GM12875 (cell line): ENCODE results near the gene PNLDC1.
A peak's percentile ranks its signal among the peaks of the same experiment; 100 is the strongest.

Experiments
- H3K4me3 ChIP-seq: one replicate; pipeline ENCODE4 v1.5.1; 2011; ENCODE audit warnings: low read depth, low read length, control low read depth
- TF ChIP-seq, protein P1 (sequence below): IDR thresholded peaks from 2 replicates; pipeline ENCODE4 v1.5.1; 2011; ENCODE audit warnings: low read depth, mild to moderate bottlenecking, control low read depth, inconsistent platforms, low read length, moderate library complexity, borderline replicate concordance; ENCODE audit not compliant: insufficient read depth

PNLDC1 gene

DNA sequence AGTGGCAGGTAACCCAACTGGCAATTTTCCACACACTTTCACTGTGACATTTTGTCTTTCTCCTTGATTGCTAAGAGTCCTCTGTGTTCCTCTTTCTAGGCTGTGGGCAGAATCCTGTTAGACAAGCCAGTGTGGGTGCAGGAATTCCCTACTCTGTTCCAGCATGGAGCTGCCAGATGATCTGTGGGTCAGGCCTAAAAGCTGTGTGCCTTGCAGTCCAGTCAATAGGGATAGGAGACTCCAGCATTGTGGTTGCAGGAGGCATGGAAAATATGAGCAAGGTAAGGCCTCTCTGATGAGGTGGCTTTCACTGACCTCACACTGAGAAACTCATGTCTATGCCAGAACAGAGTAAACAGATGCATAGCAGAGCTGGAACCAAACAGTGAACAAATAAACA, 33.2 kb upstream of the PNLDC1 start:
- H3K4me3 ChIP-seq = no peak overlapping the region
- TF ChIP-seq, protein P1, sequence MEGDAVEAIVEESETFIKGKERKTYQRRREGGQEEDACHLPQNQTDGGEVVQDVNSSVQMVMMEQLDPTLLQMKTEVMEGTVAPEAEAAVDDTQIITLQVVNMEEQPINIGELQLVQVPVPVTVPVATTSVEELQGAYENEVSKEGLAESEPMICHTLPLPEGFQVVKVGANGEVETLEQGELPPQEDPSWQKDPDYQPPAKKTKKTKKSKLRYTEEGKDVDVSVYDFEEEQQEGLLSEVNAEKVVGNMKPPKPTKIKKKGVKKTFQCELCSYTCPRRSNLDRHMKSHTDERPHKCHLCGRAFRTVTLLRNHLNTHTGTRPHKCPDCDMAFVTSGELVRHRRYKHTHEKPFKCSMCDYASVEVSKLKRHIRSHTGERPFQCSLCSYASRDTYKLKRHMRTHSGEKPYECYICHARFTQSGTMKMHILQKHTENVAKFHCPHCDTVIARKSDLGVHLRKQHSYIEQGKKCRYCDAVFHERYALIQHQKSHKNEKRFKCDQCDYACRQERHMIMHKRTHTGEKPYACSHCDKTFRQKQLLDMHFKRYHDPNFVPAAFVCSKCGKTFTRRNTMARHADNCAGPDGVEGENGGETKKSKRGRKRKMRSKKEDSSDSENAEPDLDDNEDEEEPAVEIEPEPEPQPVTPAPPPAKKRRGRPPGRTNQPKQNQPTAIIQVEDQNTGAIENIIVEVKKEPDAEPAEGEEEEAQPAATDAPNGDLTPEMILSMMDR = no peak

- H3K4me3 ChIP-seq = no peak overlapping the region
- TF ChIP-seq, protein P1 = no peak
These were observed 30.6 kb upstream of the PNLDC1 start for GRCh38 chr6:159769470-159769869.

DNA sequence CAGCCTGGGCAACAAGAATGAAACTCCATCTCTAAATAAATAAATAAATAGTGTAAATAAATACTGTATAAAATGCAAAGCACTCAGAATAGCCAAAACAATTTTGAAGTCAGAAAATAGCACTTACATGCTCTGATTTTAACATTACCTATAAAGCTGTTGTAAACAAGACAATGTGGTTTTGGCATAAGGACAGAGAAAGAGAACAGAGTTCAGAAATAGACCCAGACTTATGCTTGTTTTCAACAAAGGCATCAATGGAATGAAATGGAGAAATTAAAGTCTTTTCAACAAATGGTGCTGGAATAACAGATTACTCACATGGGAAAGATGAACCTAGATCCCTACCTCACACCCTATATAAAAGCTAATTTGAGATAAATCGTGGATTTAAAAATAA, 27.9 kb upstream of the PNLDC1 start:
- H3K4me3 ChIP-seq = no peak overlapping the region
- TF ChIP-seq, protein P1 = no peak

GRCh38 chr6:159777240-159777904, 22.7 kb upstream of the PNLDC1 start:
- TF ChIP-seq, protein P1 = no peak
- H3K4me3 ChIP-seq = no peak overlapping the region

DNA sequence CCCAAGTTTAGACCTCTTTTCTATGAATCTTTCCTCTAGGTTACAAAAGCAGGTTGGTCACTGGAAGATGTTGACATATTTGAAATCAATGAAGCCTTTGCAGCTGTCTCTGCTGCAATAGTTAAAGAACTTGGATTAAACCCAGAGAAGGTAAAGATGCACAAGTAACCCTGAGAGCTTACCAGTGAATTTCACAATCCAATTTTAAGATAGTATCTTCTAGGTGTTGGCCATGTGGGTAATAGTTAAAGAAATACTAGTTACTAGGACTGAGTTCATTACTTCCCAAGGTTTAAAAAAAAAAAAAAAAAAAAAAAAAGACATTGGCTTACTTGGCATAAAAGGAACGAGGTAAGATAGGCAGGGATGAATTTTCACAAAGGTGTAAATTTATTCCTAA, 21.9 kb upstream of the PNLDC1 start:
- no peak overlapping the region for H3K4me3 ChIP-seq
- TF ChIP-seq, protein P1 = no peak

DNA sequence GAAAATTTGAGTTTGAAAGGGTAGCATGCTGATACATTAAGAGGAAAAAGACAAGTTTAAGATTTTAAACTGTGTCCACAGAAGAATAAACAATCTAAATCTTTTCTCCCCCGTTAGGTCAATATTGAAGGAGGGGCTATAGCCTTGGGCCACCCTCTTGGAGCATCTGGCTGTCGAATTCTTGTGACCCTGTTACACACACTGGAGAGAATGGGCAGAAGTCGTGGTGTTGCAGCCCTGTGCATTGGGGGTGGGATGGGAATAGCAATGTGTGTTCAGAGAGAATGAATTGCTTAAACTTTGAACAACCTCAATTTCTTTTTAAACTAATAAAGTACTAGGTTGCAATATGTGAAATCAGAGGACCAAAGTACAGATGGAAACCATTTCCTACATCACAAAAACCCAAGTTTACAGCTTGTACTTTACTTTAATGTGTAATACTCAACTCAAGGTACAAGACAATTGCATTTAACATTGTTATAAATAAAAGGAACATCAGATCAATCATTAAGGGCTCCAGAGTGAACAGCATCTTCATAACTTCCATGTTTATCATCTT, 21.5 kb upstream of the PNLDC1 start:
- TF ChIP-seq, protein P1 = no peak
- no peak overlapping the region for H3K4me3 ChIP-seq

DNA sequence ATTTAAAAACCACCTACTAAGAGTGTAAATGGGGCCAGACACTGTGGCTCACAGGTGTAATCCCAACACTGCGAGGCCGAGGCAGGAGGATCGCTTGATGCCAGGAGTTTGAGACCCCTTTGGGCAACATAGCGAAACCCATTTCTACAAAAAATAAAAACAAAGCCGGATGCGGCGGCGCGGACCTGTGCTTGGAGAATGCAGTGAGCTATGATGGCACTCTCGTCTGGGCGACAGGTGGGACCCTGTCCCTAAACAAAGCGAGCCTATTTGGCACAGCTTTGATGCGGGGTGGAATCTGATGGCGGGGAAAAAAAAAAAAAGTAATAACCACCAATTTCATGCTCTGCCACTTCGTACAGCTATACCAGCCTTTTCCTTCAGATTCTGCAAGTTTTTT, 11.8 kb upstream of the PNLDC1 start:
- TF ChIP-seq, protein P1 = no peak
- H3K4me3 ChIP-seq = peak overlapping the region; percentile 67
